IMR-90 (cell line): ENCODE measurements around the gene AFF2. TPM values are rescaled to one million over a fixed set of nuclear protein-coding genes. Genes with fewer than 3 reads are reported as not detected.

Experiments
- ATAC-seq: fragments of 200-7000 bp; cut with Tn5 transposase; 2 replicates; pipeline ENCODE4 v1.9.1; 2020; ENCODE audit warnings: low read depth, mild to moderate bottlenecking, moderate library complexity
- BruUV-seq: library from RNA; stranded (reverse); fragments of 400-500 nt; replicated peaks from 2 replicates; lab custom pipeline; 2021; lab: Mats Ljungman, UMichigan
- CTCF ChIA-PET: fragments of 300-600 bp; formaldehyde crosslinking; extraction: SDS; loops from one replicate; lab custom pipeline; 2021; ENCODE audit warnings: antibody characterized with exemption; lab: Yijun Ruan, JAX
- POLR2A ChIA-PET: fragments of 300-600 bp; sonication (Branson Sonifier 250); formaldehyde crosslinking; loops from one replicate; lab custom pipeline; 2022; ENCODE audit warnings: antibody characterized with exemption; ENCODE audit not compliant: unreplicated experiment; lab: Charles Lee
- DNase-seq: peaks from one replicate; pipeline ENCODE4 v3.0.0; 2013
- H2AFZ ChIP-seq: replicated peaks from 2 replicates; pipeline ENCODE3; 2013; ENCODE audit warnings: low read length, mild to moderate bottlenecking; ENCODE audit not compliant: poor library complexity
- H2AK5ac ChIP-seq: 2 replicates; pipeline ENCODE4 v1.6.1; 2013; ENCODE audit warnings: low read depth, low read length, inconsistent platforms
- H2AK9ac ChIP-seq: replicated peaks from 2 replicates; pipeline ENCODE3; 2013; ENCODE audit warnings: mild to moderate bottlenecking, low read depth, low read length, moderate library complexity; ENCODE audit not compliant: poor library complexity
- H2BK120ac ChIP-seq: 2 replicates; pipeline ENCODE4 v1.6.1; 2013; ENCODE audit warnings: low read depth, low read length, inconsistent platforms
- H2BK15ac ChIP-seq: 3 replicates; pipeline ENCODE4 v1.6.1; 2013; ENCODE audit warnings: low read depth, low read length, inconsistent platforms
- H2BK20ac ChIP-seq: 2 replicates; pipeline ENCODE4 v1.6.1; 2013; ENCODE audit warnings: low read depth, mild to moderate bottlenecking, inconsistent platforms, low read length, moderate library complexity
- H2BK5ac ChIP-seq: 2 replicates; pipeline ENCODE4 v1.6.1; 2013; ENCODE audit warnings: mild to moderate bottlenecking, low read depth, low read length, inconsistent platforms; ENCODE audit not compliant: poor library complexity, severe bottlenecking
- H3K14ac ChIP-seq: replicated peaks from 2 replicates; pipeline ENCODE4 v1.6.1; 2013; ENCODE audit warnings: low read depth, low read length, inconsistent platforms
- H3K18ac ChIP-seq: 2 replicates; pipeline ENCODE4 v1.6.1; 2013; ENCODE audit warnings: low read depth, low read length, control low read depth
- H3K23ac ChIP-seq: 2 replicates; pipeline ENCODE4 v1.6.1; 2013; ENCODE audit warnings: low read depth, low read length, inconsistent platforms
- H3K27ac ChIP-seq: 2 replicates; pipeline ENCODE4 v1.5.1; 2013; ENCODE audit warnings: mild to moderate bottlenecking, control low read depth, low read length; ENCODE audit not compliant: insufficient read depth
- H3K27me3 ChIP-seq: 2 replicates; pipeline ENCODE4 v1.6.1; 2013; ENCODE audit warnings: low read length; ENCODE audit not compliant: control insufficient read depth, insufficient read depth
- H3K36me3 ChIP-seq: 2 replicates; pipeline ENCODE4 v1.6.1; 2013; ENCODE audit warnings: low read length, mixed read lengths; ENCODE audit not compliant: control insufficient read depth, insufficient read depth
- H3K4ac ChIP-seq: 2 replicates; pipeline ENCODE4 v1.6.1; 2013; ENCODE audit warnings: low read depth, low read length, inconsistent platforms
- H3K4me1 ChIP-seq: 2 replicates; pipeline ENCODE4 v1.6.1; 2013; ENCODE audit warnings: low read length, mixed read lengths; ENCODE audit not compliant: control insufficient read depth, insufficient read depth
- H3K4me2 ChIP-seq: 2 replicates; pipeline ENCODE4 v1.6.1; 2013; ENCODE audit warnings: low read depth, mild to moderate bottlenecking, control low read depth, low read length, moderate library complexity
- H3K4me3 ChIP-seq: 2 replicates; pipeline ENCODE4 v1.5.1; 2013; ENCODE audit warnings: low read depth, mild to moderate bottlenecking, control low read depth, low read length, moderate library complexity; ENCODE audit not compliant: insufficient read depth
- H3K56ac ChIP-seq: 2 replicates; pipeline ENCODE4 v1.6.1; 2013; ENCODE audit warnings: low read length, inconsistent platforms; ENCODE audit not compliant: insufficient read depth; ENCODE audit errors: extremely low read depth
- H3K79me1 ChIP-seq, 2 experiments: 2 replicates each; pipeline ENCODE4 v1.6.1; 2013; ENCODE audit warnings: low read length in 2 of 2, inconsistent platforms in 1 of 2, low read depth in 1 of 2
- H3K9ac ChIP-seq: 2 replicates; pipeline ENCODE4 v1.6.1; 2013; ENCODE audit warnings: low read depth, low read length, control low read depth
- H3K9me1 ChIP-seq: 2 replicates; pipeline ENCODE4 v1.6.1; 2013; ENCODE audit warnings: low read length, inconsistent platforms; ENCODE audit not compliant: insufficient read depth
- H3K9me3 ChIP-seq: 2 replicates; pipeline ENCODE4 v1.6.1; 2013; ENCODE audit warnings: low read length; ENCODE audit not compliant: control insufficient read depth, insufficient read depth
- H4K20me1 ChIP-seq: 2 replicates; pipeline ENCODE4 v1.6.1; 2013; ENCODE audit warnings: low read length, inconsistent platforms; ENCODE audit not compliant: insufficient read depth
- H4K5ac ChIP-seq: 2 replicates; pipeline ENCODE4 v1.6.1; 2013; ENCODE audit warnings: mild to moderate bottlenecking, low read depth, low read length, control low read depth
- H4K8ac ChIP-seq, 2 experiments: 2 replicates each; pipeline ENCODE4 v1.6.1; 2013; ENCODE audit warnings: low read depth in 2 of 2, low read length in 2 of 2, control low read depth in 1 of 2, inconsistent platforms in 1 of 2
- H4K91ac ChIP-seq: 2 replicates; pipeline ENCODE4 v1.6.1; 2013; ENCODE audit warnings: low read depth, low read length, inconsistent platforms; ENCODE audit not compliant: insufficient read depth
- BHLHE40 ChIP-seq: fragments of 150-350 bp; IDR thresholded peaks from 2 replicates; pipeline ENCODE4 v1.6.1; 2016; ENCODE audit warnings: mild to moderate bottlenecking, low read depth, low read length
- CEBPB ChIP-seq: IDR thresholded peaks from 2 replicates; pipeline ENCODE4 v1.6.1; 2012; ENCODE audit warnings: low read depth, low read length, improper control_type of control experiment
- FOS ChIP-seq: fragments of 150-350 bp; IDR thresholded peaks from 2 replicates; pipeline ENCODE4 v1.6.1; 2016; ENCODE audit warnings: low read depth, low read length
- MAZ ChIP-seq: IDR thresholded peaks from 2 replicates; pipeline ENCODE4 v1.6.1; 2012; ENCODE audit warnings: low read depth, mild to moderate bottlenecking, low read length, improper control_type of control experiment, moderate library complexity, borderline replicate concordance
- MXI1 ChIP-seq: IDR thresholded peaks from 2 replicates; pipeline ENCODE4 v1.6.1; 2012; ENCODE audit warnings: low read depth, mild to moderate bottlenecking, low read length, moderate library complexity, borderline replicate concordance
- POLR2A ChIP-seq: IDR thresholded peaks from 2 replicates; pipeline ENCODE4 v1.6.1; 2012; ENCODE audit warnings: mild to moderate bottlenecking, low read depth, low read length
- RCOR1 ChIP-seq: IDR thresholded peaks from 2 replicates; pipeline ENCODE4 v1.6.1; 2012; ENCODE audit warnings: mild to moderate bottlenecking, low read length, improper control_type of control experiment; ENCODE audit not compliant: insufficient replicate concordance
- RFX5 ChIP-seq: IDR thresholded peaks from 2 replicates; pipeline ENCODE4 v1.8.0; 2012; ENCODE audit warnings: low read depth, mild to moderate bottlenecking, low read length, moderate library complexity
- USF2 ChIP-seq: fragments of 150-350 bp; IDR thresholded peaks from 2 replicates; pipeline ENCODE4 v1.6.1; 2017; ENCODE audit warnings: mild to moderate bottlenecking, antibody characterized with exemption, low read length, low read depth
- WGBS, 2 experiments: methylation state at CpG; one replicate each; pipeline versions ENCODE4 v1.1.5 to v1.1.7; 2013; ENCODE audit warnings: missing lambda C conversion rate in 2 of 2; ENCODE audit not compliant: insufficient read length in 1 of 2; ENCODE audit errors: extremely low coverage in 2 of 2; 5-methylcytosine and 5-hydroxymethylcytosine counted together
- dilution Hi-C: fragments of 300-500 bp; cut with HindIII; formaldehyde crosslinking; loops from one replicate; pipeline ENCODE4 v1.14.3; 2018; ENCODE audit warnings: low sequenced_read_pairs; ENCODE audit not compliant: unreplicated experiment
- in situ Hi-C: fragments of 300-500 bp; cut with MboI; formaldehyde crosslinking; loops from 3 replicates; pipeline ENCODE4 v1.14.3; 2019; ENCODE audit warnings: low sequenced_read_pairs, inconsistent platforms, mixed read lengths
- intact Hi-C: fragments of 100-400 bp; cut with micrococcal nuclease; formaldehyde crosslinking; loops from 2 replicates; pipeline ENCODE4 v1.10.0; 2022
- polyA plus RNA-seq, 3 experiments: library from polyadenylated mRNA; depleted of rRNA; stranded (reverse); fragments of >200 nt; gene quantifications; 2 replicates each; pipeline ENCODE4 v1.2.3, GENCODE V29; 2012; ENCODE audit warnings: low replicate concordance in 1 of 3
- total RNA-seq: library from RNA; depleted of rRNA; stranded (reverse); fragments of >200 nt; gene quantifications from 2 replicates; pipeline ENCODE4 v1.2.3, GENCODE V29; 2012

Gene AFF2
- total and polyA plus RNA-seq, 2 of the 4 experiments (the other 2 are of a cell fraction): 0.15 to 0.72 TPM

- no peak overlapping the region for H2BK120ac ChIP-seq
- no peak for TF ChIP-seq MAZ
- TF ChIP-seq MXI1: no peak
- no peak for TF ChIP-seq RFX5
- no peak for TF ChIP-seq CEBPB
- TF ChIP-seq POLR2A: no peak
- no peak for TF ChIP-seq RCOR1
- TF ChIP-seq BHLHE40: no peak
- no peak for TF ChIP-seq FOS
- no peak for TF ChIP-seq USF2
- in situ Hi-C loops (no loop called here), dilution Hi-C loops (no loop called here), intact Hi-C loops (no loop called here)
- H4K91ac ChIP-seq: no peak overlapping the region
- H4K20me1 ChIP-seq: no peaks in the 10 kb centered on the region
- POLR2A ChIA-PET: no interaction called here
- H3K27ac ChIP-seq: no peak overlapping the region
- no peak overlapping the region for H2AK5ac ChIP-seq
- no peak for DNase-seq
- H3K18ac ChIP-seq: no peak overlapping the region
- H4K5ac ChIP-seq: no peak overlapping the region
- H3K9ac ChIP-seq: no peak overlapping the region
- H3K4me2 ChIP-seq: no peak overlapping the region
- H3K79me1 ChIP-seq: no peaks in the 10 kb centered on the region
- H2BK15ac ChIP-seq: no peak overlapping the region
- no peaks in the 10 kb centered on the region for H3K27me3 ChIP-seq
- H3K23ac ChIP-seq: no peak overlapping the region
- no peaks in the 10 kb centered on the region for H3K9me1 ChIP-seq
- no peaks in the 10 kb centered on the region for H3K4me1 ChIP-seq
- no peak overlapping the region for H3K14ac ChIP-seq
- H3K56ac ChIP-seq: no peak overlapping the region
- WGBS, 2 experiments: no CpG with 5 or more reads among the region's 4 CpGs
- H3K36me3 ChIP-seq: no peaks in the 10 kb centered on the region
- BruUV-seq: no TSS peak
- no peak overlapping the region for H2BK5ac ChIP-seq
- no peak for ATAC-seq
- H2AFZ ChIP-seq: no peak overlapping the region
- H2BK20ac ChIP-seq: no peak overlapping the region
- H3K4me3 ChIP-seq: no peak overlapping the region
- H3K4ac ChIP-seq: no peak overlapping the region
- H2AK9ac ChIP-seq: no peak overlapping the region
- CTCF ChIA-PET: no interaction called here
- H4K8ac ChIP-seq: no peak overlapping the region
- H3K9me3 ChIP-seq: no peaks in the 10 kb centered on the region
These were observed 313.6 kb downstream of the AFF2 start for GRCh38 chrX:148813967-148814366.
